Tibial nerve (tissue), 4 donors: ENCODE measurements around the gene TRMT10C. TPM values are rescaled to one million over a fixed set of nuclear protein-coding genes. Genes with fewer than 3 reads are reported as not detected.
"Not testable (repeated sequence)": the region's sequence is repeated elsewhere in the genome, so short reads cannot be mapped to it uniquely, and the experiment has no call there.

Experiments
- DNase-seq, 2 donors: peaks; one replicate each; pipeline ENCODE4 v3.0.0-alpha.2; 2019; ENCODE audit warnings: low spot score in 2 of 2
- H3K27ac ChIP-seq, 4 donors: fragments of 200-600 bp; sonication (generic) in 3 of 4; one replicate each; pipeline ENCODE4 v1.5.1; 2017 to 2019; ENCODE audit warnings: mild to moderate bottlenecking in 1 of 4
- H3K27me3 ChIP-seq, 2 donors: fragments of 200-600 bp; sonication (generic) in 1 of 2; one replicate each; pipeline versions ENCODE4 v1.5.1 to v1.6.0; 2017 to 2019
- H3K36me3 ChIP-seq, 3 donors: fragments of 200-600 bp; sonication (generic); one replicate each; pipeline ENCODE4 v1.5.1; 2018 to 2019
- H3K4me1 ChIP-seq, 4 donors: fragments of 200-600 bp; sonication (generic) in 3 of 4; one replicate each; pipeline ENCODE4 v1.5.1; 2017 to 2019
- H3K4me3 ChIP-seq, 4 donors: fragments of 200-600 bp; sonication (generic) in 3 of 4; one replicate each; pipeline ENCODE4 v1.5.1; 2017 to 2019; ENCODE audit warnings: mild to moderate bottlenecking in 1 of 4, moderate library complexity in 1 of 4
- H3K9me3 ChIP-seq, 4 donors: fragments of 200-600 bp; sonication (generic) in 3 of 4; one replicate each; pipeline ENCODE4 v1.5.1; 2017 to 2019
- EP300 ChIP-seq, 2 donors: sonication (generic); formaldehyde crosslinking; IDR thresholded peaks; one replicate each; pipeline ENCODE4 v1.6.1; 2017; ENCODE audit warnings: antibody characterized with exemption in 2 of 2, mild to moderate bottlenecking in 1 of 2
- POLR2A ChIP-seq, 2 donors: fragments of 450-650 bp; IDR thresholded peaks; one replicate each; pipeline ENCODE4 v1.6.1; 2017; ENCODE audit warnings: antibody characterized with exemption in 2 of 2, mild to moderate bottlenecking in 2 of 2, moderate library complexity in 2 of 2
- WGBS, 2 donors: methylation state at CpG; one replicate each; pipeline ENCODE4 v1.1.5; 2018; 5-methylcytosine and 5-hydroxymethylcytosine counted together
- total RNA-seq, 4 donors: library from RNA; depleted of rRNA; stranded (reverse); fragments of >200 nt; gene quantifications; one replicate each; pipeline ENCODE4 v1.1.0, GENCODE V29; 2016
- TF ChIP-seq, protein P1 (sequence below), 5 experiments: fragments of 200-600 bp in 3 of 5; fragments of 450-650 bp in 2 of 5; sonication (generic) in 3 of 5; IDR thresholded peaks; one replicate each; pipeline ENCODE4 v1.5.1; 2016 to 2019; ENCODE audit warnings: antibody characterized with exemption in 5 of 5, mild to moderate bottlenecking in 3 of 5, moderate library complexity in 2 of 5

The TRMT10C gene
- total RNA-seq, 4 donors from 2014 or later: 12.6 to 26.7 (median 16.2) TPM

GRCh38 chr3:101548527-101549105, 13.1 kb upstream of the TRMT10C start:
- Histone ChIP-seq H3K36me3 (no peaks in the 10 kb centered on the region), H3K27ac (no peak overlapping the region), H3K27me3 (no peaks in the 10 kb centered on the region), H3K9me3 (no peaks in the 10 kb centered on the region), H3K4me1 (no peaks in the 10 kb centered on the region), H3K4me3 (no peak overlapping the region)
- no peak for DNase-seq
- TF ChIP-seq POLR2A (IDR thresholded peaks at IDR 0.05) (no peak), EP300 (IDR thresholded peaks at IDR 0.05) (no peak)
- TF ChIP-seq, protein P1, sequence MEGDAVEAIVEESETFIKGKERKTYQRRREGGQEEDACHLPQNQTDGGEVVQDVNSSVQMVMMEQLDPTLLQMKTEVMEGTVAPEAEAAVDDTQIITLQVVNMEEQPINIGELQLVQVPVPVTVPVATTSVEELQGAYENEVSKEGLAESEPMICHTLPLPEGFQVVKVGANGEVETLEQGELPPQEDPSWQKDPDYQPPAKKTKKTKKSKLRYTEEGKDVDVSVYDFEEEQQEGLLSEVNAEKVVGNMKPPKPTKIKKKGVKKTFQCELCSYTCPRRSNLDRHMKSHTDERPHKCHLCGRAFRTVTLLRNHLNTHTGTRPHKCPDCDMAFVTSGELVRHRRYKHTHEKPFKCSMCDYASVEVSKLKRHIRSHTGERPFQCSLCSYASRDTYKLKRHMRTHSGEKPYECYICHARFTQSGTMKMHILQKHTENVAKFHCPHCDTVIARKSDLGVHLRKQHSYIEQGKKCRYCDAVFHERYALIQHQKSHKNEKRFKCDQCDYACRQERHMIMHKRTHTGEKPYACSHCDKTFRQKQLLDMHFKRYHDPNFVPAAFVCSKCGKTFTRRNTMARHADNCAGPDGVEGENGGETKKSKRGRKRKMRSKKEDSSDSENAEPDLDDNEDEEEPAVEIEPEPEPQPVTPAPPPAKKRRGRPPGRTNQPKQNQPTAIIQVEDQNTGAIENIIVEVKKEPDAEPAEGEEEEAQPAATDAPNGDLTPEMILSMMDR (IDR thresholded peaks at IDR 0.05): no peak
- WGBS, 2 donors: 68 to 75% methylated on average over 2 of the region's 2 CpGs

GRCh38 chr3:101549473-101549872, 12.2 kb upstream of the TRMT10C start:
- Histone ChIP-seq H3K4me1 (no peaks in the 10 kb centered on the region), H3K36me3 (no peaks in the 10 kb centered on the region), H3K27ac (no peak overlapping the region), H3K9me3 (no peaks in the 10 kb centered on the region), H3K27me3 (no peaks in the 10 kb centered on the region), H3K4me3 (no peak overlapping the region)
- no peak for DNase-seq
- 71 to 87% methylated on average over 1 of the region's 1 CpG for WGBS, 2 donors
- no peak for TF ChIP-seq EP300 (IDR thresholded peaks at IDR 0.05)

- H3K36me3 ChIP-seq, H3K9me3 ChIP-seq, H3K4me1 ChIP-seq, H3K4me3 ChIP-seq, DNase-seq, H3K27ac ChIP-seq: not testable (repeated sequence)
- WGBS, 2 donors: 91 to 94% methylated on average over 34 to 44 of the region's 50 CpGs
- H3K27me3 ChIP-seq: peaks cover 0 to 15% of the 10 kb centered on the region in 2 donors
Measured at GRCh38 chr3:101551359-101552081, 10.1 kb upstream of the TRMT10C start.

GRCh38 chr3:101553381-101553780, 8.3 kb upstream of the TRMT10C start:
- not testable (repeated sequence) for H3K9me3 ChIP-seq, H3K4me3 ChIP-seq, H3K4me1 ChIP-seq, H3K27ac ChIP-seq, H3K36me3 ChIP-seq, DNase-seq
- 63 to 68% methylated on average over 5 of the region's 5 CpGs for WGBS, 2 donors
- H3K27me3 ChIP-seq: peaks cover 0 to 26% of the 10 kb centered on the region in 2 donors

- Histone ChIP-seq H3K27ac (no peak overlapping the region), H3K4me1 (peaks cover 0 to 4% (median 0%) of the 10 kb centered on the region in 4 donors), H3K27me3 (peaks cover 0 to 36% of the 10 kb centered on the region in 2 donors), H3K36me3 (no peaks in the 10 kb centered on the region), H3K4me3 (no peak overlapping the region), H3K9me3 (no peaks in the 10 kb centered on the region)
- TF ChIP-seq POLR2A (IDR thresholded peaks at IDR 0.05): no peak
- no peak for TF ChIP-seq EP300 (IDR thresholded peaks at IDR 0.05)
- TF ChIP-seq, protein P1 (IDR thresholded peaks at IDR 0.05): no peak
- WGBS, 2 donors: 44 to 45% methylated on average over 3 of the region's 3 CpGs
- no peak for DNase-seq
Measured at GRCh38 chr3:101556064-101556463, 5.6 kb upstream of the TRMT10C start.

DNA sequence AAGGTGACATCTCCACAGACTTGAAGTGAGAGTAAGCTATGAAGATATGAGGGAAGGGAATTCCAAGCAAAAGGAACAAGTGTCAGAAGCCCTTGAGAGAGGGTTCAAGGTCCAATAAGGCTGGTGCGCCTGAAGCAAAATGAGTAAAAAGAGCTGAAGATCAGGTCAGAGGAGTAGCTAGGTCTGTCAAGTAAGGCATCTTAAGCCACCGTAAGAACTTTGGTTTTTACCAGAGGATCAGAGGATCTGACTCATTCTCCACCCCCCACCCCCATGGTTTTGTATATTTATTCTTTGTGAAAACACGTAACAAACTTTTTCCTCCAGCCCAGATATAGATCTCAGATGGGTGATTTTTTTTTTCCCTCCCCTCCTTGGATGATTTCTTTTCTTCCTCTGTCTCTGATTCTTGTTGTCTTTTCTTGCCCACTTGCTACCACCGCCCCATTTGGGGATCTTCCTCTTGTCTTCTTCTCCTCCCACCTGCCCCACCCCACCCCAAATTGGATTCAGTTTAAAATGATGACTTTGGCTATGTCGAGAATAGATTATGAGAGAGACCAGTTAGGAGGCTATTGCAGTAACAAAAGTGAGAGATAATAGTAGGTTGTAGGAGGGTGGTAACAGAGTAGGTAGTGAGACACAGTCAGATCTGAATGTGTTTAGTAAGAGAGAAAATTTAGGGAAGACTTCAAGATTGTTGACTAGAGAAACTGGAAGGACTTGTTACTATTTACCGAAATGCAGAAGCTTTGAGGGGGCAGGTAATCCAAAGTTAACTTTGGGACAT, 6.1 kb downstream of the TRMT10C start:
- WGBS, 2 donors: 85 to 88% methylated on average over 6 of the region's 6 CpGs
- peaks cover 0 to 14% (median 6%) of the 10 kb centered on the region in 4 donors for H3K4me1 ChIP-seq

More for the DNA sequence above, 6.1 kb downstream of the TRMT10C start:
- H3K27me3 ChIP-seq: no peaks in the 10 kb centered on the region
- no peak for DNase-seq
- H3K4me3 ChIP-seq: no peak overlapping the region
- no peak overlapping the region for H3K27ac ChIP-seq
- TF ChIP-seq EP300 (IDR thresholded peaks at IDR 0.05) (no peak), POLR2A (IDR thresholded peaks at IDR 0.05) (no peak)
- TF ChIP-seq, protein P1 (IDR thresholded peaks at IDR 0.05): no peak
- H3K36me3 ChIP-seq: peaks cover 0 to 32% (median 0%) of the 10 kb centered on the region in 3 donors
- H3K9me3 ChIP-seq: no peaks in the 10 kb centered on the region
